HepG2 (cell line): Measurements from ENCODE around the gene TMEM158.

Experiments used
- CREM ChIP-seq, 2 experiments: sonication (generic) in 1 of 2; formaldehyde crosslinking in 1 of 2; IDR thresholded peaks; 2 replicates each; pipeline versions ENCODE4 v1.4.0 to v1.6.1; 2016 to 2020; ENCODE audit warnings: antibody characterized with exemption in 1 of 2, mild to moderate bottlenecking in 1 of 2, missing genetic modification reagents in 1 of 2
- HDAC2 ChIP-seq: sonication (generic); formaldehyde crosslinking; IDR thresholded peaks from 2 replicates; pipeline ENCODE4 v1.4.0; 2020; ENCODE audit warnings: missing genetic modification reagents
- ZNF570 ChIP-seq: sonication (generic); formaldehyde crosslinking; IDR thresholded peaks from 2 replicates; pipeline ENCODE4 v1.4.0; 2020; ENCODE audit warnings: mild to moderate bottlenecking, missing genetic modification reagents, borderline replicate concordance
- TF ChIP-seq, protein P1 (sequence below): sonication (generic); formaldehyde crosslinking; IDR thresholded peaks from 2 replicates; pipeline ENCODE4 v1.4.0; 2020; ENCODE audit warnings: missing genetic modification reagents
- TF ChIP-seq, protein P2 (sequence below): sonication (generic); formaldehyde crosslinking; IDR thresholded peaks from 2 replicates; pipeline ENCODE4 v1.8.1; 2023; ENCODE audit warnings: mild to moderate bottlenecking, missing genetic modification reagents
- TF ChIP-seq, protein P3 (sequence below): sonication (generic); formaldehyde crosslinking; IDR thresholded peaks from one replicate; pipeline ENCODE4 v1.5.1; 2020; ENCODE audit warnings: mild to moderate bottlenecking, missing genetic modification reagents; ENCODE audit errors: not compliant biosample characterization
- TF ChIP-seq, protein P4 (sequence below): sonication (generic); formaldehyde crosslinking; IDR thresholded peaks from 2 replicates; pipeline ENCODE4 v1.4.0; 2020; ENCODE audit warnings: mild to moderate bottlenecking, missing genetic modification reagents

DNA sequence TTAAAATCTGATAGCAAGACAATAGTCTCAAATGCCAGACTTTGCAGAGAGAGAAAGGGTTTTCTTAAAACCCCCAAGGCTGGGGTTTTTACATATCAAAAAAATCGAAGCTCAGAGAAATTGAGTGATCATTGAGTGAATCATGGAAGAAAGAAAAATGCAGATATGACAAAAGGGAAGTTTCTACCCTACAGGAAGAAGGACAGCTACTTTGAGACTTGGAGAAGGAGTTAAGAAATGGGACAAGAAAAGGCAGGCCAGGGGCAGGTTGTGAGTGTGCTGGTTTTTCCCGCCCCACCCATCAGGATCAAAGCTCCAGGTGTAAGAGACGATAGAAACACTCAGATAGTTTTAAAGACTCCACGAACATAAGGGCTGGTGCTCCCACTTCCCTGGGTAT, 18.6 kb downstream of the TMEM158 start:
- TF ChIP-seq HDAC2 (CRISPR knock-in tag) (no peak), ZNF570 (no peak), CREM (IDR thresholded peaks at IDR 0.05) (no peak), CREM (CRISPR knock-in tag; IDR thresholded peaks at IDR 0.05) (no peak)
- TF ChIP-seq, protein P1, sequence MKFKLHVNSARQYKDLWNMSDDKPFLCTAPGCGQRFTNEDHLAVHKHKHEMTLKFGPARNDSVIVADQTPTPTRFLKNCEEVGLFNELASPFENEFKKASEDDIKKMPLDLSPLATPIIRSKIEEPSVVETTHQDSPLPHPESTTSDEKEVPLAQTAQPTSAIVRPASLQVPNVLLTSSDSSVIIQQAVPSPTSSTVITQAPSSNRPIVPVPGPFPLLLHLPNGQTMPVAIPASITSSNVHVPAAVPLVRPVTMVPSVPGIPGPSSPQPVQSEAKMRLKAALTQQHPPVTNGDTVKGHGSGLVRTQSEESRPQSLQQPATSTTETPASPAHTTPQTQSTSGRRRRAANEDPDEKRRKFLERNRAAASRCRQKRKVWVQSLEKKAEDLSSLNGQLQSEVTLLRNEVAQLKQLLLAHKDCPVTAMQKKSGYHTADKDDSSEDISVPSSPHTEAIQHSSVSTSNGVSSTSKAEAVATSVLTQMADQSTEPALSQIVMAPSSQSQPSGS (CRISPR knock-in tag) = no peak
- TF ChIP-seq, protein P2, sequence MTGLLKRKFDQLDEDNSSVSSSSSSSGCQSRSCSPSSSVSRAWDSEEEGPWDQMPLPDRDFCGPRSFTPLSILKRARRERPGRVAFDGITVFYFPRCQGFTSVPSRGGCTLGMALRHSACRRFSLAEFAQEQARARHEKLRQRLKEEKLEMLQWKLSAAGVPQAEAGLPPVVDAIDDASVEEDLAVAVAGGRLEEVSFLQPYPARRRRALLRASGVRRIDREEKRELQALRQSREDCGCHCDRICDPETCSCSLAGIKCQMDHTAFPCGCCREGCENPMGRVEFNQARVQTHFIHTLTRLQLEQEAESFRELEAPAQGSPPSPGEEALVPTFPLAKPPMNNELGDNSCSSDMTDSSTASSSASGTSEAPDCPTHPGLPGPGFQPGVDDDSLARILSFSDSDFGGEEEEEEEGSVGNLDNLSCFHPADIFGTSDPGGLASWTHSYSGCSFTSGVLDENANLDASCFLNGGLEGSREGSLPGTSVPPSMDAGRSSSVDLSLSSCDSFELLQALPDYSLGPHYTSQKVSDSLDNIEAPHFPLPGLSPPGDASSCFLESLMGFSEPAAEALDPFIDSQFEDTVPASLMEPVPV = no peak
- TF ChIP-seq, protein P3, sequence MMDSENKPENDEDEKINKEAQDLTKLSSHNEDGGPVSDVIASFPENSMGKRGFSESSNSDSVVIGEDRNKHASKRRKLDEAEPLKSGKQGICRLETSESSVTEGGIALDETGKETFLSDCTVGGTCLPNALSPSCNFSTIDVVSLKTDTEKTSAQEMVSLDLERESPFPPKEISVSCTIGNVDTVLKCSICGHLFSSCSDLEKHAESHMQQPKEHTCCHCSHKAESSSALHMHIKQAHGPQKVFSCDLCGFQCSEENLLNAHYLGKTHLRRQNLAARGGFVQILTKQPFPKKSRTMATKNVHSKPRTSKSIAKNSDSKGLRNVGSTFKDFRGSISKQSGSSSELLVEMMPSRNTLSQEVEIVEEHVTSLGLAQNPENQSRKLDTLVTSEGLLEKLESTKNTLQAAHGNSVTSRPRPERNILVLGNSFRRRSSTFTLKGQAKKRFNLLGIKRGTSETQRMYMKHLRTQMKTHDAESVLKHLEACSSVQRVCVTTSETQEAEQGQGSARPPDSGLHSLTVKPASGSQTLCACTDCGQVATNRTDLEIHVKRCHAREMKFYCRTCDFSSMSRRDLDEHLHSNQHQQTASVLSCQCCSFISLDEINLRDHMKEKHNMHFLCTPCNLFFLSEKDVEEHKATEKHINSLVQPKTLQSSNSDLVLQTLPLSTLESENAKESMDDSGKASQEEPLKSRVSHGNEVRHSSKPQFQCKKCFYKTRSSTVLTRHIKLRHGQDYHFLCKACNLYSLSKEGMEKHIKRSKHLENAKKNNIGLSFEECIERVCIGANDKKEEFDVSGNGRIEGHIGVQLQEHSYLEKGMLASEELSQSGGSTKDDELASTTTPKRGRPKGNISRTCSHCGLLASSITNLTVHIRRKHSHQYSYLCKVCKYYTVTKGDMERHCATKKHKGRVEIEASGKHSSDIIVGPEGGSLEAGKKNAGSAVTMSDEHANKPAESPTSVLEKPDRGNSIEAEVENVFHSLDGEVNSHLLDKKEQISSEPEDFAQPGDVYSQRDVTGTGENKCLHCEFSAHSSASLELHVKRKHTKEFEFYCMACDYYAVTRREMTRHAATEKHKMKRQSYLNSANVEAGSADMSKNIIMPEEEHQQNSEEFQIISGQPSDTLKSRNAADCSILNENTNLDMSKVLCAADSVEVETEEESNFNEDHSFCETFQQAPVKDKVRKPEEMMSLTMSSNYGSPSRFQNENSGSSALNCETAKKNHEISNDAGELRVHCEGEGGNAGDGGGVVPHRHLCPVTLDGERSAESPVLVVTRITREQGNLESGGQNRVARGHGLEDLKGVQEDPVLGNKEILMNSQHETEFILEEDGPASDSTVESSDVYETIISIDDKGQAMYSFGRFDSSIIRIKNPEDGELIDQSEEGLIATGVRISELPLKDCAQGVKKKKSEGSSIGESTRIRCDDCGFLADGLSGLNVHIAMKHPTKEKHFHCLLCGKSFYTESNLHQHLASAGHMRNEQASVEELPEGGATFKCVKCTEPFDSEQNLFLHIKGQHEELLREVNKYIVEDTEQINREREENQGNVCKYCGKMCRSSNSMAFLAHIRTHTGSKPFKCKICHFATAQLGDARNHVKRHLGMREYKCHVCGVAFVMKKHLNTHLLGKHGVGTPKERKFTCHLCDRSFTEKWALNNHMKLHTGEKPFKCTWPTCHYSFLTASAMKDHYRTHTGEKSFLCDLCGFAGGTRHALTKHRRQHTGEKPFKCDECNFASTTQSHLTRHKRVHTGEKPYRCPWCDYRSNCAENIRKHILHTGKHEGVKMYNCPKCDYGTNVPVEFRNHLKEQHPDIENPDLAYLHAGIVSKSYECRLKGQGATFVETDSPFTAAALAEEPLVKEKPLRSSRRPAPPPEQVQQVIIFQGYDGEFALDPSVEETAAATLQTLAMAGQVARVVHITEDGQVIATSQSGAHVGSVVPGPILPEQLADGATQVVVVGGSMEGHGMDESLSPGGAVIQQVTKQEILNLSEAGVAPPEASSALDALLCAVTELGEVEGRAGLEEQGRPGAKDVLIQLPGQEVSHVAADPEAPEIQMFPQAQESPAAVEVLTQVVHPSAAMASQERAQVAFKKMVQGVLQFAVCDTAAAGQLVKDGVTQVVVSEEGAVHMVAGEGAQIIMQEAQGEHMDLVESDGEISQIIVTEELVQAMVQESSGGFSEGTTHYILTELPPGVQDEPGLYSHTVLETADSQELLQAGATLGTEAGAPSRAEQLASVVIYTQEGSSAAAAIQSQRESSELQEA = no peak
- TF ChIP-seq, protein P4, sequence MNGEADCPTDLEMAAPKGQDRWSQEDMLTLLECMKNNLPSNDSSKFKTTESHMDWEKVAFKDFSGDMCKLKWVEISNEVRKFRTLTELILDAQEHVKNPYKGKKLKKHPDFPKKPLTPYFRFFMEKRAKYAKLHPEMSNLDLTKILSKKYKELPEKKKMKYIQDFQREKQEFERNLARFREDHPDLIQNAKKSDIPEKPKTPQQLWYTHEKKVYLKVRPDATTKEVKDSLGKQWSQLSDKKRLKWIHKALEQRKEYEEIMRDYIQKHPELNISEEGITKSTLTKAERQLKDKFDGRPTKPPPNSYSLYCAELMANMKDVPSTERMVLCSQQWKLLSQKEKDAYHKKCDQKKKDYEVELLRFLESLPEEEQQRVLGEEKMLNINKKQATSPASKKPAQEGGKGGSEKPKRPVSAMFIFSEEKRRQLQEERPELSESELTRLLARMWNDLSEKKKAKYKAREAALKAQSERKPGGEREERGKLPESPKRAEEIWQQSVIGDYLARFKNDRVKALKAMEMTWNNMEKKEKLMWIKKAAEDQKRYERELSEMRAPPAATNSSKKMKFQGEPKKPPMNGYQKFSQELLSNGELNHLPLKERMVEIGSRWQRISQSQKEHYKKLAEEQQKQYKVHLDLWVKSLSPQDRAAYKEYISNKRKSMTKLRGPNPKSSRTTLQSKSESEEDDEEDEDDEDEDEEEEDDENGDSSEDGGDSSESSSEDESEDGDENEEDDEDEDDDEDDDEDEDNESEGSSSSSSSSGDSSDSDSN (CRISPR knock-in tag) = no peak
